ENCODE data around the gene POU6F1.

GRCh38 chr12:51156245-51156765 lies 61.6 kb downstream of the POU6F1 start:
- TF ChIP-seq CTCF (IDR thresholded peaks at IDR 0.05) (no peak), POLR2AphosphoS5 (IDR thresholded peaks at IDR 0.05) (no peak), POLR2A (IDR thresholded peaks at IDR 0.05) (no peak), EP300 (IDR thresholded peaks at IDR 0.05) (no peak)

All from upper lobe of left lung (tissue), 4 donors.